AG09309 (cell line): ENCODE measurements around the gene HOMEZ.
"Not testable (repeated sequence)": the region's sequence is repeated elsewhere in the genome, so short reads cannot be mapped to it uniquely, and the experiment has no call there.

Source experiments
- DNase-seq: peaks from one replicate; pipeline ENCODE4 v3.0.0-alpha.2; 2010; ENCODE audit warnings: low read depth
- H3K4me3 ChIP-seq: 2 replicates; pipeline ENCODE4 v1.5.1; 2011; ENCODE audit warnings: mild to moderate bottlenecking, low read depth, low read length, moderate library complexity; ENCODE audit not compliant: control insufficient read depth
- TF ChIP-seq, protein P1 (sequence below): IDR thresholded peaks from 2 replicates; pipeline ENCODE4 v1.5.1; 2011; ENCODE audit warnings: mild to moderate bottlenecking, low read depth, low read length, inconsistent platforms; ENCODE audit not compliant: insufficient read depth, control insufficient read depth; ENCODE audit errors: missing control alignments

Gene HOMEZ

DNA sequence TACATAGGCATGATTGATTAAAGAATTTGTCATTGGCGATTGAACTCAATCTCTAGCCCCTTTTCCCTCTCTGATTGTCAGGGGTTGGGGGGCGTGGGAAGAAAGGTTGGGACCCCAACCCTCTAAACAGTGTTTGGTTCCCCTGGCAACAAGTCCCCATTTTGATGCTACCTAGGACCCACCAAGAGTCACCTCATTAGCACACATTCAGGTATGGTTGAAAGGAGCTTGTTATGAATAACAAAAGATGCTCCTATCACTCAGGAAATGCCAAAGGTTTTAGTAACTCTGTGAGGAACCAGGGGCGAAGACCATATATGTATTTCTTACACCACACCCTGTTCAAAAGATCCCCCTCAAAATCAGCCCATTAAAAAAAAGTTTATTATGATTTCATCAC, 33.9 kb downstream of the HOMEZ start:
- no peak for DNase-seq
- no peak overlapping the region for H3K4me3 ChIP-seq

DNA sequence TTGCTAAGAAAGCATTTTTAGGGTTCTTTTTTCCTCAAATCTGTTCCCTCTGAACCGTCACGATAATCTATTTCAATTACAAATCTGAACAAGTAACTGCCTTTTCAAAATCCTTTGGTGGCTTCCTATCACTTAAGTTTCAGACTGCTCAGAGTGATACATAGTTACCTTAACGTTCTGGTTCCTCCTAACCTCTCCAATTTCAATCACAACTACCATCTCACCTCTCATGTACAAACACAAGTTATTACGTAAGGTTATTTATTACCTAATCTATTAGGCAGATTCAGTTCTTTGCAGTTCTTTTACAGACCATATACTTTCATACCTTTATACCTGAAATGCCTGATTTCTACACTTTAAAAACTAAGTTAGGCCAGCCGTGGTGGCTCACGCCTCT, 36.1 kb downstream of the HOMEZ start:
- DNase-seq, result no peak
- TF ChIP-seq, protein P1, sequence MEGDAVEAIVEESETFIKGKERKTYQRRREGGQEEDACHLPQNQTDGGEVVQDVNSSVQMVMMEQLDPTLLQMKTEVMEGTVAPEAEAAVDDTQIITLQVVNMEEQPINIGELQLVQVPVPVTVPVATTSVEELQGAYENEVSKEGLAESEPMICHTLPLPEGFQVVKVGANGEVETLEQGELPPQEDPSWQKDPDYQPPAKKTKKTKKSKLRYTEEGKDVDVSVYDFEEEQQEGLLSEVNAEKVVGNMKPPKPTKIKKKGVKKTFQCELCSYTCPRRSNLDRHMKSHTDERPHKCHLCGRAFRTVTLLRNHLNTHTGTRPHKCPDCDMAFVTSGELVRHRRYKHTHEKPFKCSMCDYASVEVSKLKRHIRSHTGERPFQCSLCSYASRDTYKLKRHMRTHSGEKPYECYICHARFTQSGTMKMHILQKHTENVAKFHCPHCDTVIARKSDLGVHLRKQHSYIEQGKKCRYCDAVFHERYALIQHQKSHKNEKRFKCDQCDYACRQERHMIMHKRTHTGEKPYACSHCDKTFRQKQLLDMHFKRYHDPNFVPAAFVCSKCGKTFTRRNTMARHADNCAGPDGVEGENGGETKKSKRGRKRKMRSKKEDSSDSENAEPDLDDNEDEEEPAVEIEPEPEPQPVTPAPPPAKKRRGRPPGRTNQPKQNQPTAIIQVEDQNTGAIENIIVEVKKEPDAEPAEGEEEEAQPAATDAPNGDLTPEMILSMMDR, result no peak

More for the DNA sequence above, 33.9 kb downstream of the HOMEZ start:
- TF ChIP-seq, protein P1, result no peak

DNA sequence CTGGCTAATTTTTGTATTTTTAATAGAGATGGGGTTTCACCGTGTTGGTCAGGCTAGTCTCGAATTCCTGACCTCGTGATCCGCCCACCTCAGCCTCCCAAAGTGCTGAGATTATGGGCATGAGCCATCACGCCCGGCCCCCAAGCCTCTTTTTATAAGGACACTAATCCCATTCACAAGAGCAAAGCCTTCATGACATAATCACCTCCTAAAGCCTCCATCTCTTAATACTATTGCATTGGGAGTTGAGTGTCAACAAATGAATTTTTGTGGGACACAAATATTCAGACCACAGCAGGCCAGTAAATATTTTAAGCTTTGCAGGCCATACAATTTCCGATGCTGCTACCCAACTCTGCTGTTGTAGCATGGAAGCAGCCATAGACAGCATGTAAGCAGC, 37.3 kb downstream of the HOMEZ start:
- H3K4me3 ChIP-seq, result no peak overlapping the region
- DNase-seq, result no peak
- TF ChIP-seq, protein P1, result no peak

More for the DNA sequence above, 36.1 kb downstream of the HOMEZ start:
- no peak overlapping the region for H3K4me3 ChIP-seq

DNA sequence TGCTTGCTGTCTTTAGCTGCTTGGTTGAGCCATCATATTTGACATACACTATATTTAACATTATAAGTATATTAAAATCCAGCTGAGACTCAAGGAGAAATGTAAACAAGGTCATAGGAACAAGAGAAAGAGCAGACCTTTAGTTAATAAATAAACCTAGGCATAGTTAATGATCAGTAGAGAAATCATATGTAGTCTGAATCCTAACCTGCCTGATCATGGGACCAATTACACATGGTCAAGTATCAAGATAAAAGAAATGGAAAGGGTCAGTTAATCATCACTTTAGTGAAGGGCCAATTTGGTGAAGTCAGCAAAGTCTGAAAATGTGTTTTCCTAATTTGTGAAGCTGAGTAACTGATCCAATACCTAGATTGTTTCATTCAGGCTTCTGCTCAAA, 40.6 kb downstream of the HOMEZ start:
- H3K4me3 ChIP-seq, result no peak overlapping the region
- TF ChIP-seq, protein P1, result no peak
- DNase-seq, result no peak

DNA sequence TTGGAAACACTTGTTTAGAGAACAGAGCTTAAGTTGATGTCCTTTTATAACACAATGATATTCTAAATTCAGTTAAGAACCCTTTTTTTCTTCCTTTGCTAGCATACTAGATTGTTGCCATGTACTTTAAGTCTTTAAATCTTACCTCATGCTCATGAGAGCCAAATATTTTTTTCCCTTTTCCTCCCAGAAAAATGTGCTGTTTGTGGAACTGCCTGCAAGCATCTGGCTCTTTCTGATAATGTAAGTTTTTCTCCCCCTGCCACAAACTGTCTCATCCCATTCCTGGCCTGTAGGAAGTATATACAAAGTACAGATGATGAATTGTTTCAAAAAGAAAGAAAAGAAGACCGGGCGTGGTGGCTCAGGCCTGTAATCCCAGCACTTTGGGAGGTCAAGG, 42.9 kb downstream of the HOMEZ start:
- TF ChIP-seq, protein P1, result no peak
- H3K4me3 ChIP-seq, result no peak overlapping the region
- DNase-seq, result no peak

DNA sequence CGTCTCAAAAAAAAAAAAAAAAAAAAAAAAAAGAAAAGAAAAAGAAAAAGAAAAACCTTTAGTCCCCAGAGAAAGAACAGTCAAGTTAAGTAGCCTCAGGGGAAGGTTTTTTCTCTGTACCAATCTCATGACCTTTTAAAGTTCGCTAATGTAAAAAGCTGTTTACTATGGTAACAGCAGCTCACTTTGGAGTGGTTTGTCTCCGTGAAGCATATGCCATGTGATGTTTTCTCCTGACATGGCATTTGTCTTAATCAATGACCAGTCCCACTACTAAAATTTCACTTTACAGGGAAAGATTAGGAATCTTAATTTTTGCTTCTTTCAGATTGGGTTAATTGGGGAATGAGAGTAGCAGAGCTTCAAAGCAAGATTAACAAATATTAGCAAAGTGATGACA, 43.9 kb downstream of the HOMEZ start:
- DNase-seq, result no peak
- TF ChIP-seq, protein P1, result no peak
- H3K4me3 ChIP-seq, result no peak overlapping the region

DNA sequence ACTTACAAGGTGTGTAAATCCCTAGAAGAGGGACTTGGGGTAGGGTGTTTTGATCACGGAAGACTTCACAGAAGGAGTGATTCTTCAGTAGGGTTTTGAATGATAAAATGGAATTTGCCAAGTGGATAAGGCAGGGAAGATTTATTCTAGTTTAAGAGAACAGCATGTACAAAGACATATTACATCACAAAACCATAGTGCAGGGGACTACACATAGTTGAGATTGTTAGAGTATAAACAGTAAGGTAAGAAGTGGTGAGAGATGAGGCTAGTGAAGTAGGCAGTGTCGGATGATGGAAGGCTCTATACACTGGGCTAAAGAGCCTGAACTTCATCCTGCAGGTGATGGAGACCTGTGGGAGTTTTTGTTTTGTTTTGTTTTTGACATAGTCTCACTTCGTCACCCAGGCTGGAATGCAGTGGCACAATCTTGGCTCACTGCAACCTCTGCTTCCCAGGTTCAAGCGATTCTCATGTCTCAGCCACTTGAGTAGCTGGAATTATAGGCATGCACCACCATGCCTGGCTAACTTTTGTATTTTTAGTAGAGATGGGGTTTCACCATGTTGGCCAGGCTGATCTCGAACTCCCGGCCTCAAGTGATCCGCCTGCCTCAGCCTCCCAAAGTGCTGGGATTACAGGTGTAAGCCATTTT, 44.7 kb downstream of the HOMEZ start:
- not testable (repeated sequence) for DNase-seq, H3K4me3 ChIP-seq
